Activated naive CD8-positive, alpha-beta T cell treated with anti-CD3 and anti-CD28 coated beads, Interleukin-2, amount 10 ng/mL, durations not matched to agents 7 days and 5 days (primary cell): ENCODE data around the gene LUC7L2. TPM values are rescaled to one million over a fixed set of nuclear protein-coding genes. Genes with fewer than 3 reads are reported as not detected.

Source experiments
- ATAC-seq: fragments of 150-1000 bp; cut with Tn5 transposase; one replicate; pipeline ENCODE4 v1.10.0; 2021; ENCODE audit warnings: low read depth, moderate library complexity
- POLR2A ChIA-PET: fragments of 350-600 bp; sonication (Branson Sonifier 250); formaldehyde crosslinking; loops from one replicate; lab custom pipeline; 2021; ENCODE audit warnings: antibody characterized with exemption; lab: Charles Lee
- DNase-seq: peaks from one replicate; pipeline ENCODE4 v3.0.0; 2021
- H3K27ac Mint-ChIP-seq: one replicate; pipeline ENCODE4 v1.8.0; 2022; ENCODE audit warnings: mild to moderate bottlenecking, mixed read lengths
- H3K27me3 Mint-ChIP-seq: one replicate; pipeline ENCODE4 v1.8.0; 2022; ENCODE audit warnings: mild to moderate bottlenecking, moderate library complexity, mixed read lengths
- H3K36me3 Mint-ChIP-seq: one replicate; pipeline ENCODE4 v1.8.0; 2021; ENCODE audit warnings: mild to moderate bottlenecking, mixed read lengths
- H3K4me1 Mint-ChIP-seq: one replicate; pipeline ENCODE4 v1.8.0; 2021; ENCODE audit warnings: mixed read lengths
- H3K4me3 Mint-ChIP-seq: one replicate; pipeline ENCODE4 v1.8.0; 2022; ENCODE audit warnings: mild to moderate bottlenecking, moderate library complexity, mixed read lengths
- H3K9me3 Mint-ChIP-seq: one replicate; pipeline ENCODE4 v1.8.0; 2021; ENCODE audit warnings: mixed read lengths
- total RNA-seq, 2 experiments: library from RNA; stranded (reverse); gene quantifications; one replicate each; pipeline ENCODE4 v1.2.3, GENCODE V29; 2021

Gene LUC7L2
- total RNA-seq, 2 experiments from 2014 or later: 138 TPM

GRCh38 chr7:139471740-139472353 lies 112.2 kb downstream of the LUC7L2 start:
- POLR2A ChIA-PET: no interaction called here
- H3K27me3 Mint-ChIP-seq: no peaks in the 10 kb centered on the region
- ATAC-seq (no peak), DNase-seq (no peak)
- no peak overlapping the region for H3K27ac Mint-ChIP-seq
- H3K4me1 Mint-ChIP-seq: no peaks in the 10 kb centered on the region
- peaks cover 2% of the 10 kb centered on the region for H3K9me3 Mint-ChIP-seq
- H3K4me3 Mint-ChIP-seq: no peak overlapping the region
- H3K36me3 Mint-ChIP-seq: no peaks in the 10 kb centered on the region

Other genes with a start within 250 kb of the LUC7L2 start
- gene UBN2, start 128.7 kb upstream of the LUC7L2 start, total RNA-seq: 10 to 100 TPM; 15.4 to 19.4 TPM
- 1 to 10 TPM; 7.5 to 8.0 TPM for gene FMC1, start 18.6 kb upstream of the LUC7L2 start, total RNA-seq
- gene KLRG2, start 123.8 kb downstream of the LUC7L2 start, total RNA-seq: not detected
- gene CLEC2L, start 163.8 kb downstream of the LUC7L2 start, total RNA-seq: not detected